HEK293 (cell line): Measurements from ENCODE around the gene PCDH1.

Experiments
- CTCF ChIA-PET: fragments of 350-600 bp; formaldehyde crosslinking; extraction: SDS; loops from one replicate; lab custom pipeline; 2021; ENCODE audit warnings: antibody characterized with exemption; lab: Yijun Ruan, JAX
- POLR2A ChIA-PET: fragments of 300-600 bp; formaldehyde crosslinking; extraction: SDS; loops from one replicate; lab custom pipeline; 2020; ENCODE audit warnings: antibody characterized with exemption, inconsistent platforms; lab: Yijun Ruan, JAX
- H3K27ac ChIP-seq: fragments of 200-500 bp; sonication (Bioruptor generic); 2 replicates; pipeline ENCODE4 v1.5.1; 2014; ENCODE audit warnings: low read depth, low read length, control low read depth, inconsistent platforms; ENCODE audit errors: extremely low read depth
- H3K36me3 ChIP-seq, 2 experiments: fragments of 200-500 bp in 1 of 2; sonication (Bioruptor generic) in 1 of 2; 1 replicate in 1 of 2; 2 replicates in 1 of 2; pipeline ENCODE4 v1.5.1; 2014 to 2017; ENCODE audit warnings: inconsistent platforms in 2 of 2, low read length in 2 of 2; ENCODE audit not compliant: control insufficient read depth in 2 of 2, insufficient read depth in 1 of 2
- H3K4me1 ChIP-seq: fragments of 200-500 bp; sonication (Bioruptor generic); 2 replicates; pipeline ENCODE4 v1.5.1; 2014; ENCODE audit warnings: mild to moderate bottlenecking, low read length, inconsistent platforms; ENCODE audit not compliant: control insufficient read depth, insufficient read depth
- H3K4me3 ChIP-seq: 2 replicates; pipeline ENCODE4 v1.5.1; 2011; ENCODE audit warnings: low read depth, mild to moderate bottlenecking, control low read depth, low read length, moderate library complexity
- H3K9me3 ChIP-seq: fragments of 200-500 bp; sonication (Bioruptor generic); 2 replicates; pipeline ENCODE4 v1.5.1; 2014; ENCODE audit warnings: low read depth, low read length, inconsistent platforms; ENCODE audit not compliant: control insufficient read depth, insufficient read depth
- FEZF1 ChIP-seq: fragments of 450-650 bp; formaldehyde crosslinking; IDR thresholded peaks from 2 replicates; pipeline ENCODE4 v1.5.1; 2016; ENCODE audit warnings: missing biosample characterization, missing genetic modification characterization
- HOXC10 ChIP-seq: sonication (generic); formaldehyde crosslinking; IDR thresholded peaks from 2 replicates; pipeline ENCODE4 v1.8.1; 2023; ENCODE audit warnings: mild to moderate bottlenecking, missing genetic modification reagents
- IKZF3 ChIP-seq: fragments of 450-650 bp; IDR thresholded peaks from 2 replicates; pipeline ENCODE4 v1.5.0; 2018; ENCODE audit warnings: missing biosample characterization, mild to moderate bottlenecking, missing genetic modification characterization, moderate library complexity
- ZBTB26 ChIP-seq: fragments of 450-650 bp; formaldehyde crosslinking; optimal IDR thresholded peaks from 2 replicates; pipeline ENCODE3; 2016; ENCODE audit warnings: missing biosample characterization, mild to moderate bottlenecking, missing genetic modification characterization
- ZBTB8A ChIP-seq: fragments of 450-650 bp; formaldehyde crosslinking; IDR thresholded peaks from 2 replicates; pipeline ENCODE4 v1.5.1; 2016; ENCODE audit warnings: missing biosample characterization, missing genetic modification characterization
- ZIC2 ChIP-seq: fragments of 450-650 bp; formaldehyde crosslinking; IDR thresholded peaks from 2 replicates; pipeline ENCODE4 v1.5.1; 2016; ENCODE audit warnings: missing biosample characterization, missing genetic modification characterization
- ZNF133 ChIP-seq: fragments of 450-650 bp; formaldehyde crosslinking; IDR thresholded peaks from 2 replicates; pipeline ENCODE4 v1.5.1; 2016; ENCODE audit warnings: missing biosample characterization, missing genetic modification characterization
- ZNF155 ChIP-seq: fragments of 450-650 bp; formaldehyde crosslinking; IDR thresholded peaks from 2 replicates; pipeline ENCODE4 v1.5.1; 2016; ENCODE audit warnings: missing biosample characterization, missing genetic modification characterization
- ZNF174 ChIP-seq: fragments of 450-650 bp; formaldehyde crosslinking; IDR thresholded peaks from 2 replicates; pipeline ENCODE4 v1.5.0; 2017; ENCODE audit warnings: missing biosample characterization, mild to moderate bottlenecking, missing genetic modification characterization
- ZNF280D ChIP-seq: fragments of 450-650 bp; formaldehyde crosslinking; IDR thresholded peaks from 2 replicates; pipeline ENCODE4 v1.5.1; 2016; ENCODE audit warnings: missing biosample characterization, missing genetic modification characterization
- ZNF558 ChIP-seq: fragments of 450-650 bp; formaldehyde crosslinking; IDR thresholded peaks from 2 replicates; pipeline ENCODE4 v1.5.1; 2016; ENCODE audit warnings: missing biosample characterization, missing genetic modification characterization
- ZNF626 ChIP-seq: fragments of 450-650 bp; sonication (Bioruptor Pico); formaldehyde crosslinking; IDR thresholded peaks from 2 replicates; pipeline ENCODE4 v1.5.1; 2018; ENCODE audit warnings: missing biosample characterization, missing genetic modification characterization, inconsistent platforms
- ZNF645 ChIP-seq: fragments of 450-650 bp; formaldehyde crosslinking; IDR thresholded peaks from 2 replicates; pipeline ENCODE4; 2016; ENCODE audit warnings: missing biosample characterization, missing genetic modification characterization
- ZNF76 ChIP-seq: fragments of 450-650 bp; formaldehyde crosslinking; IDR thresholded peaks from 2 replicates; pipeline ENCODE4; 2016; ENCODE audit warnings: low read depth, missing biosample characterization, missing genetic modification characterization, borderline replicate concordance
- TF ChIP-seq, protein P1 (sequence below): fragments of 450-650 bp; formaldehyde crosslinking; IDR thresholded peaks from 2 replicates; pipeline ENCODE4 v1.5.1; 2016; ENCODE audit warnings: missing biosample characterization, missing genetic modification characterization
- TF ChIP-seq, protein P2 (sequence below): fragments of 450-650 bp; formaldehyde crosslinking; IDR thresholded peaks from 2 replicates; pipeline ENCODE4 v1.5.1; 2017; ENCODE audit warnings: missing biosample characterization, missing genetic modification characterization
- TF ChIP-seq, protein P3 (sequence below): fragments of 450-650 bp; IDR thresholded peaks from 2 replicates; pipeline ENCODE4 v1.5.1; 2018; ENCODE audit warnings: missing biosample characterization, missing genetic modification characterization
- TF ChIP-seq, protein P4 (sequence below): fragments of 450-650 bp; formaldehyde crosslinking; IDR thresholded peaks from 2 replicates; pipeline ENCODE4 v1.5.1; 2017; ENCODE audit warnings: missing biosample characterization, missing genetic modification characterization

PCDH1 gene

GRCh38 chr5:141914199-141914743 lies 36.1 kb upstream of the PCDH1 start:
- TF ChIP-seq ZIC2 (tag by site-specific recombination) (peak; percentile 65), FEZF1 (tag by site-specific recombination) (no peak), ZBTB26 (tag by site-specific recombination) (peak; percentile 21), HOXC10 (no peak)
- TF ChIP-seq, protein P1, sequence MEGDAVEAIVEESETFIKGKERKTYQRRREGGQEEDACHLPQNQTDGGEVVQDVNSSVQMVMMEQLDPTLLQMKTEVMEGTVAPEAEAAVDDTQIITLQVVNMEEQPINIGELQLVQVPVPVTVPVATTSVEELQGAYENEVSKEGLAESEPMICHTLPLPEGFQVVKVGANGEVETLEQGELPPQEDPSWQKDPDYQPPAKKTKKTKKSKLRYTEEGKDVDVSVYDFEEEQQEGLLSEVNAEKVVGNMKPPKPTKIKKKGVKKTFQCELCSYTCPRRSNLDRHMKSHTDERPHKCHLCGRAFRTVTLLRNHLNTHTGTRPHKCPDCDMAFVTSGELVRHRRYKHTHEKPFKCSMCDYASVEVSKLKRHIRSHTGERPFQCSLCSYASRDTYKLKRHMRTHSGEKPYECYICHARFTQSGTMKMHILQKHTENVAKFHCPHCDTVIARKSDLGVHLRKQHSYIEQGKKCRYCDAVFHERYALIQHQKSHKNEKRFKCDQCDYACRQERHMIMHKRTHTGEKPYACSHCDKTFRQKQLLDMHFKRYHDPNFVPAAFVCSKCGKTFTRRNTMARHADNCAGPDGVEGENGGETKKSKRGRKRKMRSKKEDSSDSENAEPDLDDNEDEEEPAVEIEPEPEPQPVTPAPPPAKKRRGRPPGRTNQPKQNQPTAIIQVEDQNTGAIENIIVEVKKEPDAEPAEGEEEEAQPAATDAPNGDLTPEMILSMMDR (tag by site-specific recombination): peak; percentile 41
- POLR2A ChIA-PET: interaction anchor here (1.7 to 1.8 kb wide), 2 partner anchors 8 to 9 kb away, joined by 3 to 5 read pairs; partner anchors contain the start of gene DELE1
- Histone ChIP-seq H3K9me3 (no peaks in the 10 kb centered on the region), H3K4me3 (no peak overlapping the region), H3K27ac (no peak overlapping the region), H3K4me1 (no peaks in the 10 kb centered on the region), H3K36me3 (no peaks in the 10 kb centered on the region)
- CTCF ChIA-PET: interaction anchor here (0.6 to 2.9 kb wide), 6 partner anchors 46 to 586 kb away, joined by 3 to 15 read pairs (median 3); partner anchors contain the start of gene RNF14

- no peaks in the 10 kb centered on the region for H3K9me3 ChIP-seq
- H3K4me3 ChIP-seq: no peak overlapping the region
- TF ChIP-seq ZNF645 (tag by site-specific recombination): no peak
- TF ChIP-seq ZNF133 (tag by site-specific recombination): no peak
- no peak for TF ChIP-seq ZNF155 (tag by site-specific recombination)
- TF ChIP-seq ZNF626 (tag by site-specific recombination): no peak
- TF ChIP-seq HOXC10: no peak
- no peak for TF ChIP-seq ZBTB8A
- no peak for TF ChIP-seq IKZF3 (tag by site-specific recombination)
- POLR2A ChIA-PET: interaction anchor here (1.8 kb wide), 1 partner anchor 10 kb away, joined by 5 read pairs; the partner anchor contains the start of gene DELE1
- no peak overlapping the region for H3K27ac ChIP-seq
- no peaks in the 10 kb centered on the region for H3K36me3 ChIP-seq
- H3K4me1 ChIP-seq: no peaks in the 10 kb centered on the region
- CTCF ChIA-PET: interaction anchor here (0.6 to 2.9 kb wide), 4 partner anchors 47 to 222 kb away, joined by 3 to 15 read pairs (median 3); partner anchors contain the start of gene RNF14
Measured at GRCh38 chr5:141913560-141914198, 35.5 kb upstream of the PCDH1 start.

GRCh38 chr5:141910271-141910673 lies 32.1 kb upstream of the PCDH1 start:
- ChIA-PET POLR2A (no interaction called here), CTCF (interaction anchor here (1.0 kb wide), 1 partner anchor 15 kb away, joined by 3 read pairs; no protein-coding TSS in a partner anchor)
- Histone ChIP-seq H3K27ac (no peak overlapping the region), H3K36me3 (no peaks in the 10 kb centered on the region), H3K9me3 (no peaks in the 10 kb centered on the region), H3K4me3 (no peak overlapping the region), H3K4me1 (no peaks in the 10 kb centered on the region)
- TF ChIP-seq ZNF280D (tag by site-specific recombination) (no peak), ZNF558 (tag by site-specific recombination) (no peak), ZNF174 (no peak), ZNF76 (tag by site-specific recombination) (no peak)
- TF ChIP-seq, protein P2, sequence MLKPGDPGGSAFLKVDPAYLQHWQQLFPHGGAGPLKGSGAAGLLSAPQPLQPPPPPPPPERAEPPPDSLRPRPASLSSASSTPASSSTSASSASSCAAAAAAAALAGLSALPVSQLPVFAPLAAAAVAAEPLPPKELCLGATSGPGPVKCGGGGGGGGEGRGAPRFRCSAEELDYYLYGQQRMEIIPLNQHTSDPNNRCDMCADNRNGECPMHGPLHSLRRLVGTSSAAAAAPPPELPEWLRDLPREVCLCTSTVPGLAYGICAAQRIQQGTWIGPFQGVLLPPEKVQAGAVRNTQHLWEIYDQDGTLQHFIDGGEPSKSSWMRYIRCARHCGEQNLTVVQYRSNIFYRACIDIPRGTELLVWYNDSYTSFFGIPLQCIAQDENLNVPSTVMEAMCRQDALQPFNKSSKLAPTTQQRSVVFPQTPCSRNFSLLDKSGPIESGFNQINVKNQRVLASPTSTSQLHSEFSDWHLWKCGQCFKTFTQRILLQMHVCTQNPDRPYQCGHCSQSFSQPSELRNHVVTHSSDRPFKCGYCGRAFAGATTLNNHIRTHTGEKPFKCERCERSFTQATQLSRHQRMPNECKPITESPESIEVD: no peak
- TF ChIP-seq, protein P3, sequence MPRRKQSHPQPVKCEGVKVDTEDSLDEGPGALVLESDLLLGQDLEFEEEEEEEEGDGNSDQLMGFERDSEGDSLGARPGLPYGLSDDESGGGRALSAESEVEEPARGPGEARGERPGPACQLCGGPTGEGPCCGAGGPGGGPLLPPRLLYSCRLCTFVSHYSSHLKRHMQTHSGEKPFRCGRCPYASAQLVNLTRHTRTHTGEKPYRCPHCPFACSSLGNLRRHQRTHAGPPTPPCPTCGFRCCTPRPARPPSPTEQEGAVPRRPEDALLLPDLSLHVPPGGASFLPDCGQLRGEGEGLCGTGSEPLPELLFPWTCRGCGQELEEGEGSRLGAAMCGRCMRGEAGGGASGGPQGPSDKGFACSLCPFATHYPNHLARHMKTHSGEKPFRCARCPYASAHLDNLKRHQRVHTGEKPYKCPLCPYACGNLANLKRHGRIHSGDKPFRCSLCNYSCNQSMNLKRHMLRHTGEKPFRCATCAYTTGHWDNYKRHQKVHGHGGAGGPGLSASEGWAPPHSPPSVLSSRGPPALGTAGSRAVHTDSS (tag by site-specific recombination): no peak
- TF ChIP-seq, protein P4, sequence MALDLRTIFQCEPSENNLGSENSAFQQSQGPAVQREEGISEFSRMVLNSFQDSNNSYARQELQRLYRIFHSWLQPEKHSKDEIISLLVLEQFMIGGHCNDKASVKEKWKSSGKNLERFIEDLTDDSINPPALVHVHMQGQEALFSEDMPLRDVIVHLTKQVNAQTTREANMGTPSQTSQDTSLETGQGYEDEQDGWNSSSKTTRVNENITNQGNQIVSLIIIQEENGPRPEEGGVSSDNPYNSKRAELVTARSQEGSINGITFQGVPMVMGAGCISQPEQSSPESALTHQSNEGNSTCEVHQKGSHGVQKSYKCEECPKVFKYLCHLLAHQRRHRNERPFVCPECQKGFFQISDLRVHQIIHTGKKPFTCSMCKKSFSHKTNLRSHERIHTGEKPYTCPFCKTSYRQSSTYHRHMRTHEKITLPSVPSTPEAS (tag by site-specific recombination): no peak
